PC-3 (cell line): ENCODE measurements around the gene PARD6B.

Experiments used
- EZH2 ChIP-seq: fragments of 300-600 bp; sonication (generic); IDR thresholded peaks from one replicate; pipeline ENCODE4 v1.6.1; 2017; ENCODE audit warnings: antibody characterized with exemption, mild to moderate bottlenecking, low read length; ENCODE audit not compliant: unreplicated experiment
- TF ChIP-seq, protein P1 (sequence below): fragments of 300-600 bp; sonication (generic); conservative IDR thresholded peaks from 2 replicates; pipeline ENCODE4 v1.5.1; 2017; ENCODE audit warnings: antibody characterized with exemption, low read depth, mild to moderate bottlenecking, low read length

- no peak for TF ChIP-seq EZH2
- TF ChIP-seq, protein P1, sequence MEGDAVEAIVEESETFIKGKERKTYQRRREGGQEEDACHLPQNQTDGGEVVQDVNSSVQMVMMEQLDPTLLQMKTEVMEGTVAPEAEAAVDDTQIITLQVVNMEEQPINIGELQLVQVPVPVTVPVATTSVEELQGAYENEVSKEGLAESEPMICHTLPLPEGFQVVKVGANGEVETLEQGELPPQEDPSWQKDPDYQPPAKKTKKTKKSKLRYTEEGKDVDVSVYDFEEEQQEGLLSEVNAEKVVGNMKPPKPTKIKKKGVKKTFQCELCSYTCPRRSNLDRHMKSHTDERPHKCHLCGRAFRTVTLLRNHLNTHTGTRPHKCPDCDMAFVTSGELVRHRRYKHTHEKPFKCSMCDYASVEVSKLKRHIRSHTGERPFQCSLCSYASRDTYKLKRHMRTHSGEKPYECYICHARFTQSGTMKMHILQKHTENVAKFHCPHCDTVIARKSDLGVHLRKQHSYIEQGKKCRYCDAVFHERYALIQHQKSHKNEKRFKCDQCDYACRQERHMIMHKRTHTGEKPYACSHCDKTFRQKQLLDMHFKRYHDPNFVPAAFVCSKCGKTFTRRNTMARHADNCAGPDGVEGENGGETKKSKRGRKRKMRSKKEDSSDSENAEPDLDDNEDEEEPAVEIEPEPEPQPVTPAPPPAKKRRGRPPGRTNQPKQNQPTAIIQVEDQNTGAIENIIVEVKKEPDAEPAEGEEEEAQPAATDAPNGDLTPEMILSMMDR, result no peak
Observed at GRCh38 chr20:50722424-50723155, 8.8 kb upstream of the PARD6B start.
